GM12878 (cell line): ENCODE results near the gene ABCA3. TPM values are rescaled to one million over a fixed set of nuclear protein-coding genes. Genes with fewer than 3 reads are reported as not detected.

Source experiments
- ASH2L ChIP-seq: fragments of 300-600, 200-600 bp; sonication (generic); IDR thresholded peaks from 2 replicates; pipeline ENCODE4 v1.6.1; 2017; ENCODE audit warnings: low read depth, mild to moderate bottlenecking, borderline replicate concordance
- EGR1 ChIP-seq, 2 experiments: IDR thresholded peaks; 1 replicate in 1 of 2; 2 replicates in 1 of 2; pipeline ENCODE4 v1.6.1; 2011 to 2012; ENCODE audit warnings: low read depth in 2 of 2, low read length in 2 of 2, borderline replicate concordance in 1 of 2, mild to moderate bottlenecking in 1 of 2, moderate library complexity in 1 of 2
- FOXM1 ChIP-seq: IDR thresholded peaks from 2 replicates; pipeline ENCODE4 v1.6.1; 2012; ENCODE audit warnings: low read depth, mild to moderate bottlenecking, inconsistent platforms, low read length, moderate library complexity
- GABPA ChIP-seq: IDR thresholded peaks from 2 replicates; pipeline ENCODE4 v1.6.1; 2014; ENCODE audit warnings: antibody characterized with exemption, low read depth, mild to moderate bottlenecking, inconsistent platforms
- HCFC1 ChIP-seq: fragments of 150-350 bp; IDR thresholded peaks from 2 replicates; pipeline ENCODE4 v1.6.1; 2014; ENCODE audit warnings: low read length
- LARP7 ChIP-seq: fragments of 450-650 bp; IDR thresholded peaks from 2 replicates; pipeline ENCODE4 v1.6.1; 2017; ENCODE audit warnings: mild to moderate bottlenecking
- MEF2A ChIP-seq: IDR thresholded peaks from 2 replicates; pipeline ENCODE4 v1.6.1; 2011; ENCODE audit warnings: low read depth, mild to moderate bottlenecking, low read length, moderate library complexity; ENCODE audit not compliant: insufficient read depth
- POU2F2 ChIP-seq: IDR thresholded peaks from 3 replicates; pipeline ENCODE4 v1.6.1; 2011; ENCODE audit warnings: low read depth, mild to moderate bottlenecking, low read length, borderline replicate concordance
- RAD21 ChIP-seq: IDR thresholded peaks from 2 replicates; pipeline ENCODE4 v1.6.1; 2011; ENCODE audit warnings: mild to moderate bottlenecking, low read depth, low read length, moderate library complexity; ENCODE audit not compliant: insufficient read depth
- SIN3A ChIP-seq: IDR thresholded peaks from 2 replicates; pipeline ENCODE4 v1.6.1; 2012; ENCODE audit warnings: low read depth, low read length, improper control_type of control experiment
- SMAD1 ChIP-seq: fragments of 450-650 bp; IDR thresholded peaks from 2 replicates; pipeline ENCODE4 v1.6.1; 2018; ENCODE audit warnings: mild to moderate bottlenecking, low read depth; ENCODE audit not compliant: partially characterized antibody
- SMAD5 ChIP-seq: IDR thresholded peaks from 2 replicates; pipeline ENCODE4 v1.6.1; 2016; ENCODE audit warnings: antibody characterized with exemption, low read depth
- SP1 ChIP-seq: IDR thresholded peaks from one replicate; pipeline ENCODE4 v1.6.1; 2011; ENCODE audit warnings: low read depth, low read length
- SPI1 ChIP-seq: IDR thresholded peaks from 2 replicates; pipeline ENCODE4 v1.6.1; 2011; ENCODE audit warnings: low read depth, mild to moderate bottlenecking, low read length, moderate library complexity, borderline replicate concordance; ENCODE audit not compliant: insufficient read depth
- STAT1 ChIP-seq: fragments of 450-650 bp; conservative IDR thresholded peaks from 2 replicates; pipeline ENCODE4 v1.6.1; 2014; ENCODE audit warnings: antibody characterized with exemption, mild to moderate bottlenecking
- TARDBP ChIP-seq: IDR thresholded peaks from 2 replicates; pipeline ENCODE4 v1.6.1; 2016; ENCODE audit warnings: borderline replicate concordance
- TBL1XR1 ChIP-seq: IDR thresholded peaks from 2 replicates; pipeline ENCODE4 v1.6.1; 2012; ENCODE audit warnings: low read depth, low read length, improper control_type of control experiment
- TCF7 ChIP-seq: IDR thresholded peaks from 2 replicates; pipeline ENCODE4 v1.6.1; 2014; ENCODE audit warnings: antibody characterized with exemption, borderline replicate concordance
- YY1 ChIP-seq: IDR thresholded peaks from 2 replicates; pipeline ENCODE4 v1.6.1; 2011; ENCODE audit warnings: low read depth, mild to moderate bottlenecking, low read length
- ZNF207 ChIP-seq: fragments of 450-650 bp; IDR thresholded peaks from 2 replicates; pipeline ENCODE4 v1.6.1; 2014; ENCODE audit warnings: antibody characterized with exemption, mild to moderate bottlenecking, borderline replicate concordance
- ZNF622 ChIP-seq: fragments of 450-650 bp; IDR thresholded peaks from 2 replicates; pipeline ENCODE4 v1.6.1; 2017; ENCODE audit warnings: mild to moderate bottlenecking, inconsistent platforms
- ZSCAN29 ChIP-seq: fragments of 450-650 bp; IDR thresholded peaks from 2 replicates; pipeline ENCODE4 v1.6.1; 2017; ENCODE audit warnings: mild to moderate bottlenecking, moderate library complexity
- polyA plus RNA-seq, 11 experiments: library from polyadenylated mRNA; depleted of rRNA in 4 of 11; unstranded in 6 of 11; stranded (reverse) in 5 of 11; fragments of >200 nt; fragmentation: Nextera tagmentation in 4 of 11; fragmentation: Illumina TruSeq in 1 of 11; extraction: Ambion mirVana in 4 of 11; extraction: Trizol in 1 of 11; gene quantifications; 1 replicate in 1 of 11; 2 replicates in 10 of 11; pipeline versions ENCODE4 v1.2.1 to v1.2.3, GENCODE V29; 2011 to 2016; ENCODE audit warnings: inconsistent platforms in 2 of 11, missing spikeins in 2 of 11, low read depth in 1 of 11
- total RNA-seq, 4 experiments: library from RNA; depleted of rRNA in 3 of 4; stranded (reverse); fragments of >200 nt in 3 of 4; fragmentation: Illumina TruSeq in 1 of 4; extraction: Trizol in 1 of 4; gene quantifications; 2 replicates each; pipeline versions ENCODE4 v1.2.1 to v1.2.3, GENCODE V29; 2013 to 2021
- TF ChIP-seq, protein P1 (sequence below): fragments of 450-650 bp; IDR thresholded peaks from 2 replicates; pipeline ENCODE4 v1.6.1; 2017; ENCODE audit warnings: borderline replicate concordance
- TF ChIP-seq, protein P2 (sequence below): IDR thresholded peaks from 2 replicates; pipeline ENCODE4 v1.6.1; 2012; ENCODE audit warnings: mild to moderate bottlenecking, low read depth, low read length

The ABCA3 gene
- total and polyA plus RNA-seq, 10 of the 15 experiments (the other 5 are each of a cell fraction or from before 2014, with no cell fraction given) = 0.71 to 17.6 (median 6.7) TPM

DNA sequence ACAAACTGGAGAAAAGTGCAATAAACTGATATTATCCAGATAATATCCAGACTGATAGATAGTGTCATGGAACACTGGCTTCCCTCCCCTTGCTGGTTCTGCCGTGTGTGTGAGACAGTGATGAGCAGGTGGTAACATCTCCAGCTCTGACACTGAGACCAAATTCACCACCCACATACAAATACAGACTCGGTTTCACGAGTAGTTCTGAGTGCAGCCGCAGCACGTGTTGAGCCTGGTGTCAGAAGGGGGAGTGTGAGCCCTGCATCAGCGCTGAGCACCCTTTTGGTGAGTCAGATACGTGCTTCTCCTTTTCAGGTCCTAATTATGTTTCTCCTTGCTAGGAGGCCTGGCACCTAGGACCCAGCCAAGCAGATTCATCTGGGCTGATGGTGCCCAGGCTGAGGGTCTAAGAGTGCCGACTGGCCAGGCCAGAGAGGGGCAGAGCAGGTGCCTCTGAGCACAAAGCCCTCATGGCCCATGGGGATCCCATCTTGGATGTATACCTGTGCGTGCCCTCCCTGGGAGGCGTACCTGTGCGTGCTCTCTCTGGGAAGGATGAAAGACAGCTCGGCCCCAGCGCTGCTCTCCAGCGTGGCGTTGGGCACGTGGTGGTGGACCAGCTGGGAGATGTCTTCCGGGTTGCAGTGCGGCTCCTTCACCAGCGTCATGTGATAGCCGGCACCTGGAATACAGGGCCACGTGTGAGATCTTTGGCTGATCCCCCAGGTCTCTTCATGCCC is 45.3 kb downstream of the ABCA3 start (continued):
- no peak for TF ChIP-seq TBL1XR1
- no peak for TF ChIP-seq ASH2L
- TF ChIP-seq ZNF207 = no peak
- peak; percentile 21 for TF ChIP-seq SP1
- no peak for TF ChIP-seq STAT1
- no peak for TF ChIP-seq TCF7
- peak; percentile 41; the same call in 1 of the 3 replicates for TF ChIP-seq POU2F2
- TF ChIP-seq, protein P1, sequence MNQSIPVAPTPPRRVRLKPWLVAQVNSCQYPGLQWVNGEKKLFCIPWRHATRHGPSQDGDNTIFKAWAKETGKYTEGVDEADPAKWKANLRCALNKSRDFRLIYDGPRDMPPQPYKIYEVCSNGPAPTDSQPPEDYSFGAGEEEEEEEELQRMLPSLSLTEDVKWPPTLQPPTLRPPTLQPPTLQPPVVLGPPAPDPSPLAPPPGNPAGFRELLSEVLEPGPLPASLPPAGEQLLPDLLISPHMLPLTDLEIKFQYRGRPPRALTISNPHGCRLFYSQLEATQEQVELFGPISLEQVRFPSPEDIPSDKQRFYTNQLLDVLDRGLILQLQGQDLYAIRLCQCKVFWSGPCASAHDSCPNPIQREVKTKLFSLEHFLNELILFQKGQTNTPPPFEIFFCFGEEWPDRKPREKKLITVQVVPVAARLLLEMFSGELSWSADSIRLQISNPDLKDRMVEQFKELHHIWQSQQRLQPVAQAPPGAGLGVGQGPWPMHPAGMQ = no peak
- no peak for TF ChIP-seq HCFC1
- no peak for TF ChIP-seq LARP7
- TF ChIP-seq, protein P2, sequence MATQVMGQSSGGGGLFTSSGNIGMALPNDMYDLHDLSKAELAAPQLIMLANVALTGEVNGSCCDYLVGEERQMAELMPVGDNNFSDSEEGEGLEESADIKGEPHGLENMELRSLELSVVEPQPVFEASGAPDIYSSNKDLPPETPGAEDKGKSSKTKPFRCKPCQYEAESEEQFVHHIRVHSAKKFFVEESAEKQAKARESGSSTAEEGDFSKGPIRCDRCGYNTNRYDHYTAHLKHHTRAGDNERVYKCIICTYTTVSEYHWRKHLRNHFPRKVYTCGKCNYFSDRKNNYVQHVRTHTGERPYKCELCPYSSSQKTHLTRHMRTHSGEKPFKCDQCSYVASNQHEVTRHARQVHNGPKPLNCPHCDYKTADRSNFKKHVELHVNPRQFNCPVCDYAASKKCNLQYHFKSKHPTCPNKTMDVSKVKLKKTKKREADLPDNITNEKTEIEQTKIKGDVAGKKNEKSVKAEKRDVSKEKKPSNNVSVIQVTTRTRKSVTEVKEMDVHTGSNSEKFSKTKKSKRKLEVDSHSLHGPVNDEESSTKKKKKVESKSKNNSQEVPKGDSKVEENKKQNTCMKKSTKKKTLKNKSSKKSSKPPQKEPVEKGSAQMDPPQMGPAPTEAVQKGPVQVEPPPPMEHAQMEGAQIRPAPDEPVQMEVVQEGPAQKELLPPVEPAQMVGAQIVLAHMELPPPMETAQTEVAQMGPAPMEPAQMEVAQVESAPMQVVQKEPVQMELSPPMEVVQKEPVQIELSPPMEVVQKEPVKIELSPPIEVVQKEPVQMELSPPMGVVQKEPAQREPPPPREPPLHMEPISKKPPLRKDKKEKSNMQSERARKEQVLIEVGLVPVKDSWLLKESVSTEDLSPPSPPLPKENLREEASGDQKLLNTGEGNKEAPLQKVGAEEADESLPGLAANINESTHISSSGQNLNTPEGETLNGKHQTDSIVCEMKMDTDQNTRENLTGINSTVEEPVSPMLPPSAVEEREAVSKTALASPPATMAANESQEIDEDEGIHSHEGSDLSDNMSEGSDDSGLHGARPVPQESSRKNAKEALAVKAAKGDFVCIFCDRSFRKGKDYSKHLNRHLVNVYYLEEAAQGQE = no peak
- no peak for TF ChIP-seq YY1
- no peak for TF ChIP-seq SMAD1
- no peak for TF ChIP-seq ZSCAN29
- TF ChIP-seq GABPA = no peak
- no peak for TF ChIP-seq EGR1 (IDR thresholded peaks at IDR 0.05; ENCODE audit: borderline replicate concordance in 1 of 2, low read depth in 2 of 2, low read length in 2 of 2)
- no peak for TF ChIP-seq FOXM1
- TF ChIP-seq SPI1 = peak; percentile 27; the same call in 1 of the 2 replicates
- TF ChIP-seq RAD21 = no peak
- no peak for TF ChIP-seq MEF2A
- TF ChIP-seq TARDBP = no peak
- peak; percentile 47; the same call in 1 of the 2 replicates for TF ChIP-seq SIN3A
- TF ChIP-seq SMAD5 = no peak
- TF ChIP-seq ZNF622 = no peak
